Effector memory CD4-positive, alpha-beta T cell (primary cell): ENCODE data around the gene PRKAR2B.

Experiments used
- DNase-seq, 3 donors: peaks; one replicate each; pipeline ENCODE4 v3.0.0-alpha.2; 2020
- H3K27ac ChIP-seq: 2 replicates; pipeline ENCODE4 v1.7.0; 2013; ENCODE audit warnings: mild to moderate bottlenecking, low read length, moderate library complexity; ENCODE audit not compliant: insufficient read depth, poor library complexity, severe bottlenecking
- H3K27me3 ChIP-seq: replicated peaks from 2 replicates; pipeline ENCODE4 v1.7.0; 2013; ENCODE audit warnings: mild to moderate bottlenecking, low read length; ENCODE audit not compliant: insufficient read depth, control insufficient read depth, poor library complexity, severe bottlenecking
- H3K36me3 ChIP-seq: 2 replicates; pipeline ENCODE4 v1.7.0; 2013; ENCODE audit warnings: mild to moderate bottlenecking, low read length, moderate library complexity; ENCODE audit not compliant: control insufficient read depth, insufficient read depth
- H3K4me1 ChIP-seq: 2 replicates; pipeline ENCODE4 v1.7.0; 2013; ENCODE audit warnings: low read length, mild to moderate bottlenecking; ENCODE audit not compliant: control insufficient read depth, insufficient read depth, poor library complexity, severe bottlenecking
- H3K4me3 ChIP-seq: 2 replicates; pipeline ENCODE4 v1.7.0; 2013; ENCODE audit warnings: low read length, low read depth, mild to moderate bottlenecking; ENCODE audit not compliant: insufficient read depth, poor library complexity, severe bottlenecking
- H3K9me3 ChIP-seq: 2 replicates; pipeline ENCODE4 v1.7.0; 2013; ENCODE audit warnings: mild to moderate bottlenecking, low read length, moderate library complexity; ENCODE audit not compliant: control insufficient read depth

The PRKAR2B gene

DNA sequence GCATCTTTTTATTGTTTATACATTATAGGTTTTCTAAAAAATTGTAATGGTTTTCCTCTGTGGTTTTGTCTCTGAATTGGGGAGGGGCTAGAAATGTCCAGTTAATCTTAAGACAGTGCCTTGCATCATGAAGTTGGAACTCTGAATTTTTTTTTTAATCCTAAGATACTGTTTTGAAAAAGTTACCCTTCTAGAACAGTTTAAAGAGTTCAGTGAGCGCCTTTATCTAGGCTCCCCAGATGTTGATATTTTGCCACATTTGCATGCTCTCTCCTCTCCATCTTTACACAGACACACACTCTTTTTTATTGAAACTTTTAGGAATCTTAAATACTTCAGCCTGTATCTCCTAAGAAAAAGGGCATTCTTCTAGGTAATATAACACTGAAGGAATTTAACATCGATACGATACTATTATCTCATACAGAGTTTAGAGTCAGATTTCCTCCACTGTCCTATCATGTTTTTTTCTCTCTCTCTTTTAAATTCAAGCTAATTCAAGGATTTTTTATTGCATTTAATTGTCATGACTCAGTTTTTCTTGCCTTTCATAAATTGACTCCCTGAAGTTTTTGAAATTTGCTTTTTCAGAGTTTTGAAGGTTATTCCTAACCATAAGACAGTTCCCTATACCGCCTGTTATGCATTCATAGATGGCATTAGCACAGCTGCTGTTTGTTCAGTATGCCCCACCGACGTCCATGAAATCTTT is 31.5 kb downstream of the PRKAR2B start:
- no peak for DNase-seq
- no peaks in the 10 kb centered on the region for H3K9me3 ChIP-seq
- no peaks in the 10 kb centered on the region for H3K36me3 ChIP-seq
- H3K27ac ChIP-seq = no peak overlapping the region
- H3K27me3 ChIP-seq = no peaks in the 10 kb centered on the region
- no peaks in the 10 kb centered on the region for H3K4me1 ChIP-seq
- H3K4me3 ChIP-seq = no peak overlapping the region

DNA sequence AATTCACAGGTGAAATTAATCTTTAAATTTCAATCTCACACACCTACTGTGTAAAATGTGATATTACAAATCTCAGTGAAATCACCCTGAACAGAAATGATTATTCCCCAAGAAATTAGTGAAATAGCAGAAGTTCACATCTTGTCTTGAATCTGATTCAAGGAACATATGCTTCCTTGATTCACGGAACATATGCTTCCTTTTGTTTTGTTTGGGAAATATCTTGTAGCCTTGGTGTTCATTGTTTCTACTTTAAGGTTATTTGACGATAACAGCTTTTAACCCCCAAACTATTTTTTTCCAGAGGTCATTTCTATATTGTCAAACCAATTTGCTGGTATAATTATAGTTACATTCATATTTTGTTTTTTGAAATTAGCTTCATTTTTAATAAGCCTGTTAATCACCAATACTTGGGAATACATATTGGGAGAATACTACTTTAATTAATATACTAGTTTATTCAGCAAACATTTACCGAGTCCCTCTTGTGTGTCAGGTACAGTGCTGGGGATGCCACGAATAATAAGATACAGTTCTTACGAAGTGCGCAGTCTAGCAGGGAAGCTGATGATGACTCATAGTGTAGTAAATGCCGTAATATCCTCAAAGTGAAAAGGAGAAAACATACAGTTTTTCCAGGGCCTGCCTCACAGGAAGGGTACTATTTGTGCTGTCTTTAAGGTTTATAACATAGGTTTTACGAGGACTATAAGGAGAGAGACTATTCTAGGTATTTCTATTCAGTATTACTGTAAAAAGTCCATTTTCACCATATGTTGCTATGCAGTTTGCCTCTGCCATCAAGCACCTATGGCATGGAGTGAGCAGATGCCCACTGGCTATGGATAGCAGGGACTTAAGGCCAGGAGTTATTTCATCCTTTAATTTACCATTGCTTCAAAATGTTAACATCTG is 32.5 kb downstream of the PRKAR2B start:
- Histone ChIP-seq H3K4me1 (no peaks in the 10 kb centered on the region), H3K4me3 (no peak overlapping the region), H3K27me3 (no peaks in the 10 kb centered on the region), H3K27ac (no peak overlapping the region), H3K9me3 (no peaks in the 10 kb centered on the region), H3K36me3 (no peaks in the 10 kb centered on the region)
- DNase-seq = no peak

DNA sequence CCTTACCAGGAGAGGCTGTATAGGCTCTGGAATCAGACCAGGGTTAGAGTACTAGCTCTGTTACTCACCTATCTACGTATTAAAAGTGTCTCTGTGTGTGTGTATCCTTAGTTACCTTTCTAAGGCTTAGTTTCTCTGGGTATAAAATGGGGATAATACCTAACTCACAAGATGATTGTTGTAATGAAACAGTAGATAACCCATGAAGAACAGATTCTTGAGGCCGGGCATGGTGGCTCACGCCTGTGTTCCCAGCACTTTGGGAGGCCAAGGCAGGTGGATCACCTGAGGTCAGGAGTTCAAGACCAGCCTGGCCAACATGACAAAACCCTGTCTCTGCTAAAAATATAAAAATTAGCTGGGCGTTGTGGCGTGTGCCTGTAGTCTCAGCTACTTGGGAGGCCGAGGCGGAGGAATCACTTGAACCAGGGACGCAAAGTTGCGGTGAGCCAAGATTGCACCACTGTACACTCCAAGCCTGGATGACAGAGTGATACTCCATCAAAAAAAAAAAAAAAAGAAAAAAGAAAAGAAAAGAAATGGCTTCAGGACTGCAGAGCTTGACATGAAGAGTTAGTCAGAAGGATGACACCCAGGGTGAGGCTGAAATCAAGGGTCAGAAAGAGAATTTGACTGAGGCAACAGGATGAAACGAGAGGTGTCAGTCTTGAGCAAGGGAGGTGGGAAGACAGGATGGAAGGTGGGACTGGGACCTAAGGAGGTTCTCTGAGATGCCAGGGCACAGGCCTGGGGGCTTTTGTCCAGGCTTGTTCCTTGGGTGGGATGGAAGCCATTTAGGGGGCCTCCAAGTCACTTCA is 33.4 kb downstream of the PRKAR2B start:
- no peaks in the 10 kb centered on the region for H3K9me3 ChIP-seq
- H3K27me3 ChIP-seq = no peaks in the 10 kb centered on the region
- no peak for DNase-seq
- no peak overlapping the region for H3K4me3 ChIP-seq
- H3K36me3 ChIP-seq = no peaks in the 10 kb centered on the region
- H3K27ac ChIP-seq = no peak overlapping the region
- H3K4me1 ChIP-seq = no peaks in the 10 kb centered on the region

DNA sequence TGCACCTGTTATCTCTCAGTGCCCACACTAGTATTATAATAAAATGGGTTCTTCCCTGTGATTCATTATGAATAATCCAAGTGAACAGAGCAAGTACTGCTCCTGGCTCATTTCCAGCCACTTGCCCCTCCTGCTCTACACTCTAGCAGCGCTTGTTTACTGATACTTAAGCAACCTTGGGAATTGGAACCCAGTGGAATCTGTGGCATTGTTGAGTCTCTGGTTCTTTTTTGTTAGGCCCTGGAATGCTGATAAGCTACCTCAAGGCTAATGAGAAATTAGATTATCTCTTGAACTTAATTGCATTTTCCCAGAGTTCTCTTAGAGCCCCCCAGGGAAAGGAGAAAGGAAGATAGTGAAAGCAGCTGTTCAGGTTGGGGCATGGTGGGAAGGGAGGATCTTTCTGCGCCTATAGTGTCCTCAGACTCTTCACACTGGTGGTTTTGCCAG is 34.0 kb downstream of the PRKAR2B start:
- Histone ChIP-seq H3K4me3 (no peak overlapping the region), H3K36me3 (no peaks in the 10 kb centered on the region), H3K27ac (no peak overlapping the region), H3K27me3 (no peaks in the 10 kb centered on the region), H3K4me1 (no peaks in the 10 kb centered on the region), H3K9me3 (no peaks in the 10 kb centered on the region)
- no peak for DNase-seq

DNA sequence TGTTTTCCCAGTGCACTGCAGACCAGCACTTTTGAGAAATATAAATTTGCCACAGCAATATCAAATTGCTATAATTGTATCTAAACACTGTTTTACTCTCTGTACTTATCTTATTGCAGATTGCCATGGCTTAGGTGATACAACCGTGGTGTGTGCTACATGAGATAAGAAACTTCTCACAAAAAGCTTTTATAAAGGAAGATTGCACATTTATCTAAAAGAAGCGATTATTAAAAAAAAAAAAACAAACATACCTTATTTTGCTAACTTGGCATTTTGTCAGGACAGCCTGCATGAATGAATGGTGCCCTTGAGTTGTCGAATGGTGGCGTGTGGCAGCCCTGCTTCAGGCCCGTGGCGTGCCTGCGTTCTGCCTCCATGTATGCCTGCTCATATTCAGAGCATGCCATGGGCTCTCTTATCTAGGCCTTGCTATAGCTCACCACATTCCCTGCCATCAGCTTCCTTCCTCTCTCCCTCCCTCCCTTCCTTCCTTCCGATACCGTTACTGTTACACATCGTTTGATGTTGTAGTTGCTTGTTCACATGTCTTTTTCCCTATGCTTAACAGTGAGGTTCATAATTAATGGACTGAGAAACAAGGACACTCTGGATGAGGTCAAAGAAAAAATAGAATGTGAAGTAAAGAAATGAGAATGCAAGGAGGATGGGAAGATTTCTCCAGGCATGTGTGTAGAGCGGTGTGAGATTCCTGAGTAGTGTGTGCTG is 34.9 kb downstream of the PRKAR2B start:
- no peaks in the 10 kb centered on the region for H3K9me3 ChIP-seq
- no peak for DNase-seq
- H3K27ac ChIP-seq = no peak overlapping the region
- no peaks in the 10 kb centered on the region for H3K27me3 ChIP-seq
- H3K4me3 ChIP-seq = no peak overlapping the region
- no peaks in the 10 kb centered on the region for H3K4me1 ChIP-seq
- H3K36me3 ChIP-seq = no peaks in the 10 kb centered on the region

DNA sequence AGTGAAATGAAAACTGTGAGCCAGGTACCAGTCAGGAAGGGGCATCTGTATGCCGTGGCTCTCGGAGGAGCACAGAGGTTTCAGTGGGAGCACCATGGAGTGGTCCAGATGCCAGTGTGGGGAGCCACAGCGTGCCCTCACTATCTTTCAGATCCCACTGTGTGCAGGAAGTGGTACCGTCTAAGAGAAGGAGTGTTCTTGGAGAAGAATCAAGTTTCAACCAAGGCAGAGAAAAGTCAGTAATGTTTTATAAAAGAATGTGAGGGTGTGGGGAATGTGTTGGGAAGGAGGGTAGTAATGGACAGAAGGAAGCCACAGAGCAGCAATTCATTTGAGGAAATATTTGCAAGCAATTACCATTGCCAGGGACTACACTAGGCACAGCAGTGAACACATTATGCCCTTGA is 35.6 kb downstream of the PRKAR2B start:
- Histone ChIP-seq H3K27ac (no peak overlapping the region), H3K27me3 (no peaks in the 10 kb centered on the region), H3K9me3 (no peaks in the 10 kb centered on the region), H3K4me3 (no peak overlapping the region), H3K4me1 (no peaks in the 10 kb centered on the region), H3K36me3 (no peaks in the 10 kb centered on the region)
- DNase-seq = no peak

DNA sequence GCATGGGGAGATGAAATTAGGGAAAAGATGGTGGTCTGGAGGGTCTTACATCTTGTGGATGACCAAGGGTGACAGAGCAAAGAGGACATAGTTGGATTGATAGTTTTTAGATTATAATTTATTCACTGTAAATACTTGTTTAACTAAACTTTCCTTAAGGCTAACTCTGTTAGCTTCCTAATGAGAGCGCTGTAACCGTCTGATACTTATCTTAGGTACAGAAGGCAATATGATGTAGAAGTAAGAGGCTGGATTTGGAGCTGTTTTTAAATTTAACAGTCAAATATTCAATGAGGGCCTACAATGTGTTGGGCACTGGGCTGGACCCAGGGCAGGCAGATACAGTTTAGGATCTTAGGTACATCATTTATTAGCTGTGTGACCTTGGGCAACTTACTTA is 36.0 kb downstream of the PRKAR2B start:
- Histone ChIP-seq H3K9me3 (no peaks in the 10 kb centered on the region), H3K27me3 (no peaks in the 10 kb centered on the region), H3K4me3 (no peak overlapping the region), H3K4me1 (no peaks in the 10 kb centered on the region), H3K36me3 (no peaks in the 10 kb centered on the region), H3K27ac (no peak overlapping the region)
- DNase-seq = no peak

DNA sequence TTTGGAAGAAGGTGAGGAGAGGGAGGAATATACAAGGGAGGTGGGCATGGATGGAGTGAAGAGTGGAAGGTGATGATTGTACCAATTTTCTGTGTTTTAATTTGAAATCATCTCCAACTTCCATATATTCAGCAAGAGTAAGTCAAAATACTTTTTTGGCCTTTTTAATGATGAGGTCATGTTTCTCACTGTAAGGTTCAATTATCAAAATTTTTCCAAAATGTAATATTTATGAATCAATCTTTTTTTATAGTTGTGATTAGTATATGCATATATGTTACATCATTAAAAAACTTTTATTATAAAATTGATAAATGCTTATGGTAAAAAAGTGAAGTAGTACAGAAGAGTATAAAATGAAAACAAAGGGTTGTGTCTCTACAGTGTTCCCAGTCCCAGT is 40.7 kb downstream of the PRKAR2B start:
- Histone ChIP-seq H3K27me3 (no peaks in the 10 kb centered on the region), H3K4me1 (no peaks in the 10 kb centered on the region), H3K9me3 (no peaks in the 10 kb centered on the region), H3K36me3 (no peaks in the 10 kb centered on the region), H3K4me3 (no peak overlapping the region), H3K27ac (no peak overlapping the region)
- no peak for DNase-seq

DNA sequence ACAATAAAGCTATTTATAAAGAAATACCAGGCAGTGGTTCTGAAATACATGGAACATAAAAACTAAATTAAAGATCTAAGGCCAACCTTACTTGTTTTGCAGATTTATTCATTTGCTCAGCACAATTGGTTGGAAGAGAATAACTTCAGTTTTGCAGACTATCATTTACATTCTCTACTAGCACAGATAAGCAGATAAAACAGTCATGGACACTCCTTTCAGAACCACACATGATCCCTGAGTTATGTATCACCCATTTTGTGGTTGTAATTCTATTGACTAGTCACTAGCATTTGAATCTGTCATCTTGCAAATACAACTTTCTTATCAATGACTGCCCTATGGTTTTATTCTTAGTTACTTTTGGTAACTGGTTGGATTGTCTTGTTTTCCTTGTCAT is 45.1 kb downstream of the PRKAR2B start:
- no peak overlapping the region for H3K4me3 ChIP-seq
- no peak overlapping the region for H3K27ac ChIP-seq
- no peaks in the 10 kb centered on the region for H3K36me3 ChIP-seq
- no peaks in the 10 kb centered on the region for H3K9me3 ChIP-seq
- H3K27me3 ChIP-seq = no peaks in the 10 kb centered on the region
- no peaks in the 10 kb centered on the region for H3K4me1 ChIP-seq
- no peak for DNase-seq
